ENCODE data around the gene PLAA.

DNA sequence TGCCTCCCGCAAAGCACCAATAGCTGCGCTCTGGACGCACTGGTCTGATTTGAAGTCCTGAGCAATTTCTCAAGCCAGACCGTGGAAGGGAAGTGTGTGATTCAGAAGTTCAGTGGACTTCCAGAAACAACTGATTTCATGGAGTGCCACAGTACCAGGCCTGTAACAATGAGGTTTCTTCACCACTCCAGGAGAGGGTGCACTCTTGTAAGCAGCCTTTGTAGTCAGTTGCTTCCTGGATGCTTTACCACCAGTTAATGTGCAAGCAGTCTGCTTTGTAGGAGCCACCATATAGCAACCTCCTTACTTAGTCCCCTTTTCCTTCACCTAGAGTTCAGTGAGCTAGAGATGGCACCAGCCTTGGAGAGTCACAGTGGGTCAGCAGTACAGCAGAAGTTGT, 66.8 kb downstream of the PLAA start:
- TF ChIP-seq, protein P1, sequence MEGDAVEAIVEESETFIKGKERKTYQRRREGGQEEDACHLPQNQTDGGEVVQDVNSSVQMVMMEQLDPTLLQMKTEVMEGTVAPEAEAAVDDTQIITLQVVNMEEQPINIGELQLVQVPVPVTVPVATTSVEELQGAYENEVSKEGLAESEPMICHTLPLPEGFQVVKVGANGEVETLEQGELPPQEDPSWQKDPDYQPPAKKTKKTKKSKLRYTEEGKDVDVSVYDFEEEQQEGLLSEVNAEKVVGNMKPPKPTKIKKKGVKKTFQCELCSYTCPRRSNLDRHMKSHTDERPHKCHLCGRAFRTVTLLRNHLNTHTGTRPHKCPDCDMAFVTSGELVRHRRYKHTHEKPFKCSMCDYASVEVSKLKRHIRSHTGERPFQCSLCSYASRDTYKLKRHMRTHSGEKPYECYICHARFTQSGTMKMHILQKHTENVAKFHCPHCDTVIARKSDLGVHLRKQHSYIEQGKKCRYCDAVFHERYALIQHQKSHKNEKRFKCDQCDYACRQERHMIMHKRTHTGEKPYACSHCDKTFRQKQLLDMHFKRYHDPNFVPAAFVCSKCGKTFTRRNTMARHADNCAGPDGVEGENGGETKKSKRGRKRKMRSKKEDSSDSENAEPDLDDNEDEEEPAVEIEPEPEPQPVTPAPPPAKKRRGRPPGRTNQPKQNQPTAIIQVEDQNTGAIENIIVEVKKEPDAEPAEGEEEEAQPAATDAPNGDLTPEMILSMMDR (IDR thresholded peaks at IDR 0.05): no peak
- TF ChIP-seq POLR2A (IDR thresholded peaks at IDR 0.05): no peak
